Hematopoietic multipotent progenitor cell treated with erythropoietin and hydrocortisone succinate and interleukin-3 and kit ligand, for 4 days (in vitro differentiated cells): ENCODE data around the gene SLC4A5.

ENCODE experiments used
- DNase-seq: peaks from one replicate; pipeline ENCODE4 v3.0.0-alpha.2; 2015

SLC4A5 gene, protein sequence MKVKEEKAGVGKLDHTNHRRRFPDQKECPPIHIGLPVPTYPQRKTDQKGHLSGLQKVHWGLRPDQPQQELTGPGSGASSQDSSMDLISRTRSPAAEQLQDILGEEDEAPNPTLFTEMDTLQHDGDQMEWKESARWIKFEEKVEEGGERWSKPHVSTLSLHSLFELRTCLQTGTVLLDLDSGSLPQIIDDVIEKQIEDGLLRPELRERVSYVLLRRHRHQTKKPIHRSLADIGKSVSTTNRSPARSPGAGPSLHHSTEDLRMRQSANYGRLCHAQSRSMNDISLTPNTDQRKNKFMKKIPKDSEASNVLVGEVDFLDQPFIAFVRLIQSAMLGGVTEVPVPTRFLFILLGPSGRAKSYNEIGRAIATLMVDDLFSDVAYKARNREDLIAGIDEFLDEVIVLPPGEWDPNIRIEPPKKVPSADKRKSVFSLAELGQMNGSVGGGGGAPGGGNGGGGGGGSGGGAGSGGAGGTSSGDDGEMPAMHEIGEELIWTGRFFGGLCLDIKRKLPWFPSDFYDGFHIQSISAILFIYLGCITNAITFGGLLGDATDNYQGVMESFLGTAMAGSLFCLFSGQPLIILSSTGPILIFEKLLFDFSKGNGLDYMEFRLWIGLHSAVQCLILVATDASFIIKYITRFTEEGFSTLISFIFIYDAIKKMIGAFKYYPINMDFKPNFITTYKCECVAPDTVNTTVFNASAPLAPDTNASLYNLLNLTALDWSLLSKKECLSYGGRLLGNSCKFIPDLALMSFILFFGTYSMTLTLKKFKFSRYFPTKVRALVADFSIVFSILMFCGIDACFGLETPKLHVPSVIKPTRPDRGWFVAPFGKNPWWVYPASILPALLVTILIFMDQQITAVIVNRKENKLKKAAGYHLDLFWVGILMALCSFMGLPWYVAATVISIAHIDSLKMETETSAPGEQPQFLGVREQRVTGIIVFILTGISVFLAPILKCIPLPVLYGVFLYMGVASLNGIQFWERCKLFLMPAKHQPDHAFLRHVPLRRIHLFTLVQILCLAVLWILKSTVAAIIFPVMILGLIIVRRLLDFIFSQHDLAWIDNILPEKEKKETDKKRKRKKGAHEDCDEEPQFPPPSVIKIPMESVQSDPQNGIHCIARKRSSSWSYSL

DNA sequence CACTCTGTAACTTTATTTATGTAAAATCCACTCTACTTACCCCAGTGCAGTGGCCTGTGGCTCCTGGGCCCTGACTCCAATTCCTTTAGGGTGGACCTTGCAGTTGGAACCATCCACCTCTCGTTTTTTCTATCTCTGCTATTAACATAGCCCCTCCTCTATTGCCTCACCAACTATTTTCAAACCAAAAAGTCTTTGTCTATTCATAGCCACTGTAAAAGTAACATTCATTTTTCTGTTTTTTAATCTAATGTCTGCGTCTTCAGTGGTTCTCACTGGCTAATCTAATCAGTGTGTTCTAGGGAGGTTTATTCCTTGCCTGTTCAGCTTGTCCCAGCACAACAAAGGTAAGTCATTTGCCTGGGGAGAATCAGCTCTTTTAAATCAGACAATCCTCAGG, at the start of gene SLC4A5:
TSS of gene SLC4A5 (minus strand) at position 101 of the 400 bp plus-strand sequence. CDS start 28,393 bp downstream, outside the sequence.
- no peak for DNase-seq

GRCh38 chr2:74392449-74392743, 49.2 kb upstream of the SLC4A5 start:
- no peak for DNase-seq

DNA sequence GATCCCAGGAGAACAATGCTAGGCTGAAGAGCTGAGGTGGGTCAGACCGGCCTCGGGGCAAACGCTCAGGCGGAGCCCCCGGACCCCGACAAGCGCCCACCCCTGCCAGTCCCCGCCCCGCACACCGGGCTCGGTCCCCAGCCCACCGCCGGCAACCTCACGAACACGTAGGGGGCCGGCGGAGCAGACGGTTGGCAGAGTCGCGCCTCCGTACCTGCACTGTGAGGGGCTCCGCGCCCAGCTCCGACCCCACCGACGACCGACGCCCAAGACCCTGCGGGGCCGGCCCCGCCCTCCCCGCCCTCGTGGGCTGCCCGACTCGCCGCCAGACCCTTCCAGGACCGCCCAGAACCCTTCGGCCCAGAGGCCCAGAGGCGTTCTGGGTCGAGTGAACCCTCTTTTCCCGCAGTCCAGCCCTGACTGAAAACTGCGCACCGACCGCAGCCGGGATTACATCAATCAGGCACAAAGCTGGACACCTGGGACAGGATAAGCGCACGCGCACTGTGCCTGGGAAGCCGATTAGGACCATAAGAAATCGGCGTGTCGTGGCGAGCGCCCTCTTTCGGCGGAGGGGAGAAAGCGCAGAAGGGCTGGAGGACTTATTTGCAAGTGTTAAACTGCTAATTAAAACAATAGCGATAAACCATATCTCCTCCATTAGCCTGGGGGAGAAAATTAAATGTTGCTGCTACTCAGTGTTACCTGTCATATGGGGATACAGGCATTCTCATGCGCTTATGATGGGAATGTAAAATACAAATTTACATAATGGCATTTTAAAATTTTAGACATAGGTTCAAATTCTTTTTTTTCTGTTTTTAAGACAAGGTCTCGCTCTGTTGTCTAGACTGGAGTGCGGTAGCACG, 48.6 kb upstream of the SLC4A5 start:
- DNase-seq, result peak; percentile 97

DNA sequence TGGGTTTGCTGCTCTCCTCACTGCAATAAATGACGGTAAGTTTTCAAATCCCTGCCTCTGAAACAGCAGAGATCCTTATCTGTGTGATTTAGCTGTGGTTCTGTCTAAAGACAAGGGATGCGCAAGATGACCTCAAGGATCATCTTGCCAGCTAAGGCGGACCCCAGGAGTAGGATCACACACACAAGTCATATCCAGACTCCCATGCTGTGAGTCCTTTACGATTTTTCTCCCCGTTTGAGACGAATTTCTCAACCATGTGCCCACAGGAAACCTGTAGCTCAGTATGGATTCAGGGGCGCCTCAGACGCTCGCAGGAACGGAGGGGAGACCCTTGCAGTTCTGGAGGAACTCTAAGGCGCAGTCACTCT, 48.0 kb upstream of the SLC4A5 start:
- DNase-seq, result peak; percentile 44

- DNase-seq, result no peak
These were observed 47.4 kb upstream of the SLC4A5 start for GRCh38 chr2:74390606-74391005.

DNA sequence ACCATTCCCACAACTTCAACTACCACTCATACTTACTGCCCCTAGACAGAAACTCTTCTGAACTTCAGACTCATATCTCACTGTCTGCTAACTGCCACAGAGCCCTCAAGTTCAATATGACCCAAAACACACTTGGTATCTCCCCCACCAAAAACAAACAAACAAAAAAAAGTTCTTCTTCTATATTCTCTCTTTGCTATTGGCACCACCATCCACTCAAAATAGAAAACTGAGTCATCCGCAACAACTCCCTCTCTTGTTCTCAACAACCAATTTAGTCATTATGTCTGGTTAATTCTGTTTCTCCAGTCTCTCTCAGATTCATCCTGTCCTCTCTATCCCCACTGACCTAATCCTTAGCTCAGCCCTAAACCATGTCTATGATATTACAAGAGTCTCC, 44.1 kb upstream of the SLC4A5 start:
- DNase-seq, result no peak

GRCh38 chr2:74385396-74385795, 42.2 kb upstream of the SLC4A5 start:
- peak; percentile 43 for DNase-seq

GRCh38 chr2:74384051-74384450, 40.8 kb upstream of the SLC4A5 start:
- DNase-seq, result no peak

DNA sequence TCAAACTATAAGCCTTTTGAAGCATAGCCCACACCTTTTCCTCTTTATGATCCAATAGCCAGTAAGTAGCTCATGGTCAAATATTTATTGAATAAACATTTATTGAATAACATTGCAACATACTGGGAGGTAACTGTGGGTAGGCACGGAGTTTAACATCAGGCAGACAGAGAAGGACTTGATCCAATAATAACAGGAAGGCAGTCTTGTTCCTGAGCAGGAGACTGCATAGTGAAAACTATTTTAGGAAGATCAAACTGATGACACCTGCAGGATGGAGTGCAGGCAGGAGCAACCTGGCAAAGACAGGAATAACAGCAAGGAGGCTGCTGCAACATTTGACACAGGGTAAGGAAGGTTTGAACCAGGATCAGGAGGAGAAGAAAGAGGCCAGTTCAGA, 40.0 kb upstream of the SLC4A5 start:
- no peak for DNase-seq

DNA sequence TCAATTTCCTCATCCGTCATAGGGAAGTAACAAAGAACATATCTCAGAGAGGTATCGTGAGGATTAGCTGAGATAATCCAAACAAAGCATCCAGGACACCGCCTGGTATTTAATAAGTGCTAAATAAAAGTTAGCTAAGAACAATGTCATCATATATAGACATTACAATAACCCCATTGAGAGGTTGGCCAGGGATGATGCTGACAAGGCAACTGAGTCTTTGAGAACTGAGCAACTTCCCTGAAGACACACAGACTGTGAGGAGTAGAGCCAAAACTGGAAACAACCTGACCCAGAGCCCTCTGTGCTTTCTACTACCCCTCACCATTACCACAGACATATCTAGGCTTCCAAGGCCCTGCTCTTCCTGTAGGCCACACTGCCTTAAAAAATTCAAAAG, 38.5 kb upstream of the SLC4A5 start:
- no peak for DNase-seq

- peak; percentile 34 for DNase-seq
These were observed 36.9 kb upstream of the SLC4A5 start, which contains the start of gene DCTN1 for GRCh38 chr2:74379851-74380789. Gene DCTN1 (minus strand): TSS chr2:74380311. CDS start chr2:74380037, 274 bp downstream.

GRCh38 chr2:74378007-74378406, 34.8 kb upstream of the SLC4A5 start:
- no peak for DNase-seq

GRCh38 chr2:74375838-74376237, 32.6 kb upstream of the SLC4A5 start:
- DNase-seq, result peak; percentile 48

- DNase-seq, result no peak
These were observed 31.4 kb upstream of the SLC4A5 start for GRCh38 chr2:74374509-74375205.

DNA sequence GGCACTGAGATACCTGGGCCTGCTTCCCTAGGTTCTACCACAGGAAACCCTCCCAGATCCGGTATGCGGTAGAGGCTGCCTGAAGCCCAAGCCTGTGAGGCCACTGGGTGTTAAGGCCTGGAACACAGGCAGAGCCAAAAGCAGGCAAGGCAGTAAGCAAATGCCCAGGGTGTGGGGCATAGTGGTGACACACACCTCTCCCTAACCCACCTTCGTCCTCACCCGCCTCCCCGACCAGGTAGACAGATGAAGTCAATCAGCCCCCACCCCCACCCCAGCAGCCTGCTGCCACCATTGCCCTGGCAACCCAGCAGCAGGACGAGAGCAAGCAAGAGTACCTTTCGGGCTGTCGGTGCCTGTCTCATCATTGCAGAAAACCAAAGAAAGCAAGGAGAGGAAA, 30.8 kb upstream of the SLC4A5 start:
- DNase-seq, result no peak

GRCh38 chr2:74373221-74373676, 30.0 kb upstream of the SLC4A5 start:
- no peak for DNase-seq

DNA sequence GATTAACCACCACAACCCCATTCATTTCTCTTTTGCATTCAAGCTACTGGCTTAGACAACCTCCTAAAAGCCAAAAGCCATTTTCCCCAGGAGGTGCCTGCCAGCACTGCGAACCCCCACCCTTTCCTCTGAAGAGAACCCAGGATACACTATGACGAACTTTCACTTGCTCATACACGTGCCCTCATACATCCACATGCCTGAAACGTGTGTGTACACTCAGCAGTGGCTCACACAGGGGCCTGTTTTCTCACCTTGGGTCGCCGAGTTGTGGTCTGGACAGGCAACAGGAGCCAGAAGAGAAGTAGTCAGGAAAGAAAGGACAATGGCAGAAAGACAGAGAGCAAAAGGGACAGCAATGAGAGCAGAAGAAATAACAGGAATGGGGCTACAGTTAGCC, 29.5 kb upstream of the SLC4A5 start:
- no peak for DNase-seq

GRCh38 chr2:74371421-74371820, 28.2 kb upstream of the SLC4A5 start:
- DNase-seq, result no peak

GRCh38 chr2:74369976-74370375, 26.8 kb upstream of the SLC4A5 start:
- DNase-seq, result no peak

DNA sequence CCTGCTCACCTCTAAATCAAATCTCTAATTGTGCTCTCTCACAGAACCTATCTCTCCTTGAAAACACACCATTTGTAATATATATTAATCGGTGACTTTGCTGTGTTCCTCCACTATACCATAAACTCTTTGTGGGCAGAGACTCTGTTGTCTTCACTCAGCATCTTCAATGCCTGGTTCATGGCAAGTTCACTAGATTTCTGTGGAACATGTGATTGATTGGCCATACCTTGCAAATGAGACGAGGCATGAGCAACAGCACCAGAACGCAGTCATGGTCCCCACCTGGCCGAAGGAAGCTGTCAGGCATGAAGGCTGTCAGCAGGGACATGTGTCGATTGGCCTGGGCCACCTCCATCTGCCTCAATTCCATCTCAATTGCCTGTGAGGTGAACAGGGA, 25.3 kb upstream of the SLC4A5 start:
- no peak for DNase-seq

GRCh38 chr2:74367789-74368188, 24.6 kb upstream of the SLC4A5 start:
- DNase-seq, result no peak
